Gastrocnemius medialis (tissue), 4 donors: ENCODE results near the gene CLEC17A. TPM values are rescaled to one million over a fixed set of nuclear protein-coding genes. Genes with fewer than 3 reads are reported as not detected.
"Not testable (repeated sequence)": the region's sequence is repeated elsewhere in the genome, so short reads cannot be mapped to it uniquely, and the experiment has no call there.

Source experiments
- ATAC-seq, 2 donors: fragments of 150-250 bp; one replicate each; pipeline ENCODE4 v1.9.1; 2016
- DNase-seq, 2 donors: peaks; one replicate each; pipeline ENCODE4 v3.0.0-alpha.2; 2019
- H3K27ac ChIP-seq, 4 donors: fragments of 200-600 bp; sonication (generic); 1 replicate in 1 of 4; 2 replicates in 3 of 4; pipeline ENCODE4 v1.5.1; 2016 to 2018; ENCODE audit warnings: mild to moderate bottlenecking in 2 of 4, moderate library complexity in 1 of 4
- H3K27me3 ChIP-seq, 3 donors: fragments of 200-600 bp; sonication (generic) in 2 of 3; 1 replicate in 1 of 3; 2 replicates in 2 of 3; pipeline versions ENCODE4 v1.5.1 to v1.6.0; 2016 to 2019; ENCODE audit warnings: mild to moderate bottlenecking in 1 of 3, moderate library complexity in 1 of 3
- H3K36me3 ChIP-seq, 2 donors: fragments of 200-600 bp; sonication (generic) in 1 of 2; one replicate each; pipeline ENCODE4 v1.5.1; 2017 to 2018
- H3K4me1 ChIP-seq, 2 donors: fragments of 200-600 bp; sonication (generic) in 1 of 2; one replicate each; pipeline ENCODE4 v1.5.1; 2016 to 2017; ENCODE audit warnings: mild to moderate bottlenecking in 2 of 2
- H3K4me3 ChIP-seq, 4 donors: fragments of 200-600 bp; sonication (generic) in 3 of 4; 1 replicate in 1 of 4; 2 replicates in 3 of 4; pipeline ENCODE4 v1.5.1; 2016 to 2019; ENCODE audit warnings: mild to moderate bottlenecking in 2 of 4
- H3K9me3 ChIP-seq, 3 donors: fragments of 200-600 bp; sonication (generic) in 2 of 3; 1 replicate in 1 of 3; 2 replicates in 2 of 3; pipeline ENCODE4 v1.5.1; 2016 to 2019
- CTCF ChIP-seq, 5 experiments: fragments of 450-650 bp in 3 of 5; fragments of 200-600 bp in 2 of 5; sonication (generic) in 2 of 5; IDR thresholded peaks in 4 of 5; conservative IDR thresholded peaks in 1 of 5; 1 replicate in 4 of 5; 2 replicates in 1 of 5; pipeline ENCODE4 v1.5.1; 2016 to 2019; ENCODE audit warnings: antibody characterized with exemption in 5 of 5, mild to moderate bottlenecking in 3 of 5, moderate library complexity in 3 of 5
- POLR2A ChIP-seq, 2 donors: fragments of 450-650 bp; IDR thresholded peaks; one replicate each; pipeline ENCODE4 v1.6.1; 2017; ENCODE audit warnings: antibody characterized with exemption in 2 of 2, mild to moderate bottlenecking in 2 of 2, moderate library complexity in 2 of 2
- in situ Hi-C, 4 donors: fragments of 200-750 bp; cut with MboI; loops; one replicate each; pipeline versions ENCODE4 v1.15.0 to v1.8.0; 2017; ENCODE audit warnings: low sequenced_read_pairs in 4 of 4
- intact Hi-C: fragments of 100-400 bp; cut with DNase I; formaldehyde crosslinking; loops from one replicate; pipeline ENCODE4 v1.15.1; 2023; ENCODE audit warnings: low total_unique reads
- total RNA-seq, 4 donors: library from RNA; depleted of rRNA; stranded (reverse); fragments of >200 nt; gene quantifications; one replicate each; pipeline versions ENCODE4 v1.1.0 to v1.2.3, GENCODE V29; 2016

Gene CLEC17A
- total RNA-seq, 4 donors from 2014 or later: not detected

GRCh38 chr19:14619404-14619803 is 36.5 kb downstream of the CLEC17A start:
- no peak overlapping the region for H3K27ac ChIP-seq
- H3K27me3 ChIP-seq: no peaks in the 10 kb centered on the region
- DNase-seq (no peak), ATAC-seq (no peak)
- intact Hi-C loops (no loop called here), in situ Hi-C loops (no loop called here)
- no peaks in the 10 kb centered on the region for H3K4me1 ChIP-seq
- H3K36me3 ChIP-seq: no peaks in the 10 kb centered on the region
- H3K4me3 ChIP-seq: no peak overlapping the region
- H3K9me3 ChIP-seq: no peaks in the 10 kb centered on the region
- TF ChIP-seq CTCF (IDR thresholded peaks at IDR 0.05 in 4 of 5, conservative IDR thresholded peaks at IDR 0.05 in 1 of 5) (no peak), POLR2A (IDR thresholded peaks at IDR 0.05) (no peak)

GRCh38 chr19:14624491-14624890 is 41.6 kb downstream of the CLEC17A start:
- H3K4me3 ChIP-seq, H3K27me3 ChIP-seq, H3K9me3 ChIP-seq, DNase-seq, ATAC-seq, H3K4me1 ChIP-seq, intact Hi-C loops, H3K36me3 ChIP-seq, in situ Hi-C loops, H3K27ac ChIP-seq: not testable (repeated sequence)

GRCh38 chr19:14629557-14629956 is 46.7 kb downstream of the CLEC17A start:
- H3K4me3 ChIP-seq: no peak overlapping the region
- ATAC-seq (no peak), DNase-seq (no peak)
- H3K27me3 ChIP-seq: no peaks in the 10 kb centered on the region
- no peaks in the 10 kb centered on the region for H3K36me3 ChIP-seq
- in situ Hi-C loops (no loop called here), intact Hi-C loops (no loop called here)
- no peak overlapping the region for H3K27ac ChIP-seq
- no peaks in the 10 kb centered on the region for H3K9me3 ChIP-seq
- TF ChIP-seq CTCF (IDR thresholded peaks at IDR 0.05 in 4 of 5, conservative IDR thresholded peaks at IDR 0.05 in 1 of 5): no peak
- TF ChIP-seq POLR2A (IDR thresholded peaks at IDR 0.05): no peak
- H3K4me1 ChIP-seq: no peaks in the 10 kb centered on the region

GRCh38 chr19:14632286-14632685 is 49.4 kb downstream of the CLEC17A start:
- Histone ChIP-seq H3K27ac (no peak overlapping the region), H3K27me3 (no peaks in the 10 kb centered on the region), H3K4me3 (no peak overlapping the region), H3K4me1 (no peaks in the 10 kb centered on the region), H3K36me3 (no peaks in the 10 kb centered on the region), H3K9me3 (no peaks in the 10 kb centered on the region)
- ATAC-seq: no peak
- in situ Hi-C loops: no loop called here
- DNase-seq: no peak
- TF ChIP-seq CTCF (IDR thresholded peaks at IDR 0.05 in 4 of 5, conservative IDR thresholded peaks at IDR 0.05 in 1 of 5) (no peak), POLR2A (IDR thresholded peaks at IDR 0.05) (no peak)
- intact Hi-C loops: no loop called here

- Histone ChIP-seq H3K4me1 (no peaks in the 10 kb centered on the region), H3K9me3 (no peaks in the 10 kb centered on the region), H3K27me3 (no peaks in the 10 kb centered on the region), H3K27ac (no peak overlapping the region), H3K36me3 (no peaks in the 10 kb centered on the region), H3K4me3 (no peak overlapping the region)
- intact Hi-C loops (no loop called here), in situ Hi-C loops (no loop called here)
- TF ChIP-seq POLR2A (IDR thresholded peaks at IDR 0.05) (no peak), CTCF (IDR thresholded peaks at IDR 0.05 in 4 of 5, conservative IDR thresholded peaks at IDR 0.05 in 1 of 5) (no peak)
- DNase-seq: no peak
- ATAC-seq: no peak
Observed at GRCh38 chr19:14639536-14640277, 56.8 kb downstream of the CLEC17A start.
